Measurements from ENCODE around the gene RGS9.
A peak's percentile ranks its signal among the peaks of the same experiment; 100 is the strongest.

Gene RGS9

DNA sequence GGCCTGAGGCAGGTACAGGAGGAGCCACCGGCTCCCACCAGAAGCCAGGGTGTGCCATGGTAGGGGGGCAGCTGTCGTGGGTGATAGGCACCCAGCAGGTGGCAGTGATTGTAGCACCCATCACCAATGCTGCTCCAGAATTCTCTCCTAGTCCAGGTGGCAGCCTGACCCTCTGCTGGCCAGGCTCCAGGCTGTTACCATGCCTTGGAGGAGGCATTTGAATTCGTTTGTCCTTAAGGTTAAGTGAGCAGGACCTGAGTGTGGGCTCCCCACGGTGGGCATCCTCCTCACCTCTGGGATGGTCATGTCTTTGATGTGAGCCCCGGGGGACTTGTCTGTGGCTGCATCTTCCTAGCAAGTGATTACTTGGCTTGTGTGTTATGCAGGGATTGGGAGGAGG is 59.4 kb downstream of the RGS9 start:
- TF ChIP-seq, protein P1, sequence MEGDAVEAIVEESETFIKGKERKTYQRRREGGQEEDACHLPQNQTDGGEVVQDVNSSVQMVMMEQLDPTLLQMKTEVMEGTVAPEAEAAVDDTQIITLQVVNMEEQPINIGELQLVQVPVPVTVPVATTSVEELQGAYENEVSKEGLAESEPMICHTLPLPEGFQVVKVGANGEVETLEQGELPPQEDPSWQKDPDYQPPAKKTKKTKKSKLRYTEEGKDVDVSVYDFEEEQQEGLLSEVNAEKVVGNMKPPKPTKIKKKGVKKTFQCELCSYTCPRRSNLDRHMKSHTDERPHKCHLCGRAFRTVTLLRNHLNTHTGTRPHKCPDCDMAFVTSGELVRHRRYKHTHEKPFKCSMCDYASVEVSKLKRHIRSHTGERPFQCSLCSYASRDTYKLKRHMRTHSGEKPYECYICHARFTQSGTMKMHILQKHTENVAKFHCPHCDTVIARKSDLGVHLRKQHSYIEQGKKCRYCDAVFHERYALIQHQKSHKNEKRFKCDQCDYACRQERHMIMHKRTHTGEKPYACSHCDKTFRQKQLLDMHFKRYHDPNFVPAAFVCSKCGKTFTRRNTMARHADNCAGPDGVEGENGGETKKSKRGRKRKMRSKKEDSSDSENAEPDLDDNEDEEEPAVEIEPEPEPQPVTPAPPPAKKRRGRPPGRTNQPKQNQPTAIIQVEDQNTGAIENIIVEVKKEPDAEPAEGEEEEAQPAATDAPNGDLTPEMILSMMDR (IDR thresholded peaks at IDR 0.05; ENCODE audit: low read depth, low read length) = no peak
- DNase-seq (ENCODE audit: low read depth in 2 of 2) = no peak
- no peak overlapping the region for H3K4me3 ChIP-seq (replicated peaks in 1 of 2; ENCODE audit: low read depth in 2 of 2, low read length in 2 of 2)

DNA sequence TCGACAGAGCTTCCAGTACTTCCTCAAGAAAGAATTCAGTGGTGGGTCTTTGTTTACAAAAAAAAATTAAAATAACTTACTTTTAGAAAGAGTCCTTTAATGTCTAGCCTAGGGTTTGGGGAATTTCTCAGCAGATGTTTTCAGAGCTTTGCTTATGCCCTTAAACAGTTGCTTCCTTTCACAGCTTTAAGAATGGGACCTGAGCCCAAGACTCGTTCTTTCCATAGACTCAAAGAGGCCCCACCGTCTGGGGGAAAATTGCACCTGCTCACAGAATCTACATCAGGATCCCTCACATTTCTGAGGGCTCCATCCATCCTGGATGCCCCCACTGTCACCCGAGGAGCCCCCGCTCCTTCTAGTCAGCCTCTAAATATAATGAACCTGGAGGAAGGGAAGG is 60.0 kb downstream of the RGS9 start:
- DNase-seq (ENCODE audit: low read depth in 2 of 2) = no peak
- TF ChIP-seq, protein P1 (IDR thresholded peaks at IDR 0.05; ENCODE audit: low read depth, low read length) = no peak
- no peak overlapping the region for H3K4me3 ChIP-seq (replicated peaks in 1 of 2; ENCODE audit: low read depth in 2 of 2, low read length in 2 of 2)

DNA sequence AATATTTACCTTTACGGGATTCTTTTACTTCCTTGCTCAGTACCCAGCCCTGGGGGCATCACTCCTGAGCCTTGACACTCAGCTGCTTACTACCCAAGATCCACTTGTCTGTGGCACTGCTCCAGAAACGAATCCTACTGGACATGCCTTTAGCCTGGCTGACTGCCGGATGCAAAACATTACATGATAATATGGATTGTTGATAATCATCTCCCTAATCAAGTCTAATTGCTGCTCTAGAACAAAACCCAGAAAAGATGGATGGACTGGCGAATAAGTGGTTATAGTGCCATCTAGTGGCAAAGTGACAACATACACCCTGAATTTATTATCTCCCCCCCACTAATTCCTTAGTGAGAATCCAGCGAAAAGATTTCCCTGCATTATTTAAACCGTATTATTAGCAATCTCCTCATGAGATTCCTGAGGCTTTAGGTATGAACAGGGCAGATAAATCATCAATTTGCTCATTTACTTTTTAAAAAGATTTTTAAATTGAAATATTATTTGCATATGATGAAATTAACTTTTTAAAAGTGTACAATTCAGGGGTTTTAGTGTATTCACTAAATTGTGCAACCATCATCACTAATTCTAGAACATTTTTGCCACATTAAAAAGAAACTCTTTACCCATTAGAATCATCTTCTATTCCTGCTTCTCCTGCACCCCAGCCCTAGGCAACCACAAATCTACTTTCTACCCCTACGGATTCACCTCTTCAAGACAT is 61.6 kb downstream of the RGS9 start:
- DNase-seq (ENCODE audit: low read depth in 2 of 2) = peak; percentile 78
- H3K4me3 ChIP-seq (replicated peaks in 1 of 2; ENCODE audit: low read depth in 2 of 2, low read length in 2 of 2) = no peak overlapping the region
- TF ChIP-seq, protein P1 (IDR thresholded peaks at IDR 0.05; ENCODE audit: low read depth, low read length) = peak; percentile 57

DNA sequence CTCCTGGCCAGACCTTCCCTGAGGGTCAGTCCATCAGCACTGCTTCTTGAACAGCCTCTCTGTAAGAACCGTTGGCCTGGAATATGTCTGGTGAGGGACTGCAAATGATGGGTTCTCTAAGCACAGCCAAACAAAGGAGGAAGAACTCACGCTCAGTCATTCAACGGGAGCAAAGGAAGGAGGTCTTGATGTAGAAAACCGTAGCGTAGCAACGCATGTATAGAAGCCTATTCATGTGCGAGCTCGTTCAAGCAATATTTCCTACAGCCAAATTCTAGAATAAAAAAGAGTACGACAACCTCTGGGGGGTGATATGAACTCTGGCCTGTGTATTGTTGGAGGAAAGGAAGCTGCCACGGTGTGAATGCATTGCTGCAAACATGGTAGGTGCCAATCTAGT is 64.2 kb downstream of the RGS9 start:
- TF ChIP-seq, protein P1 (IDR thresholded peaks at IDR 0.05; ENCODE audit: low read depth, low read length) = no peak
- no peak for DNase-seq (ENCODE audit: low read depth in 2 of 2)

DNA sequence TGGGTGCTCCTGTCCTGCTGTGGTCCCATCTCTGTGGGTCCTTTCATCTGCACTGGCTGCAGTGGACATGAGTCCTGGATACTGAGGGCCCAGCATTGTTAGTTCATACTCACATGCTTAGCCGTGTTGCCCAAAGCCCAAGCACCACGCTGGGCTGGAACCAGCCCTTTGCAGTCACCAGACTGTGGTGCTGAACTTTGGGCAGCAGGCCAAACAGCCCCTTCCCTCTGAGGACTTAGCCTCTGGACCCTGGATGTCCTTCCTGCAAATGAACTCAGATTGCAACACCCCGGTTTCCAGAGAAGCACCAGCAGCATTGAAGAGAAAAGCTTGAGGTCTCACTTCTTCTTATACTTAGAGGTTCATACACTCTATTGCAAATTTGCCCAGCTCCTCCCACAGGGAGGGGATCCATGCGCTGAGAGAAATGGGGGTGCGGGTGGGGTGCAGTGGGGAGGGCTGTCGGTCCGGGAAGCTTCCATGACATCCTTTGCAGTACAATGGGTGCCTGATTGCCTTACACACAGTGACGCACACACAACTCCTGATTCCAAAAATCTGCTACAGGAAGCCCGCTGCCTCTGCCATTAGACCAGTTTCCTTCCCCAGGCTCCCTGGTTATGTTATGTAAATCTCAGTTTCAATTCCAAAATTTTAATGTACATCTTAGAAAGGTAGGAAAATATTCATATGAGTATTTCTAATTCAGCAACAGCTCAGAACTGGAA is 65.8 kb downstream of the RGS9 start:
- no peak for DNase-seq (ENCODE audit: low read depth in 2 of 2)
- TF ChIP-seq, protein P1 (IDR thresholded peaks at IDR 0.05; ENCODE audit: low read depth, low read length) = no peak
- H3K4me3 ChIP-seq (replicated peaks in 1 of 2; ENCODE audit: low read depth in 2 of 2, low read length in 2 of 2) = no peak overlapping the region

More for the DNA sequence above, 64.2 kb downstream of the RGS9 start:
- no peak overlapping the region for H3K4me3 ChIP-seq (replicated peaks in 1 of 2; ENCODE audit: low read depth in 2 of 2, low read length in 2 of 2)

DNA sequence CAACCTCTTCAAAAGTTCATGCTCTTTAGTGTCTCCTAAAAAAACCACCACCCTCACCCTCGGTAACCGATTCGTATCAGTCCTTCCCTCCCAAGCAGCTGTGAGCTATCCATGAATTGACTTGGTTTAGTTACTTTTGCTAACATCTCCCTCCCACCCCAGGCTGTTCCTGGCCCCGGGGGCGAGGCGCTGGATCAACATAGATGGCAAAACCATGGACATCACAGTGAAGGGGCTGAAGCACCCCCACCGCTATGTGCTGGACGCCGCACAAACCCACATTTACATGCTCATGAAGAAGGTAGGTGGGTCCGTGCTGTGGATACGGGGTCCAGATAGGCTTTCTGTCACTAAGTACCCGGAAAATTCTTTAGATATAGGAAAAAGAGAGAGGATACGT is 66.8 kb downstream of the RGS9 start:
- no peak overlapping the region for H3K4me3 ChIP-seq (replicated peaks in 1 of 2; ENCODE audit: low read depth in 2 of 2, low read length in 2 of 2)
- no peak for DNase-seq (ENCODE audit: low read depth in 2 of 2)
- TF ChIP-seq, protein P1 (IDR thresholded peaks at IDR 0.05; ENCODE audit: low read depth, low read length) = no peak

Data from cardiac fibroblast (primary cell).